ENCODE results near the gene IAH1. TPM values are rescaled to one million over a fixed set of nuclear protein-coding genes. Genes with fewer than 3 reads are reported as not detected.

IAH1 gene
- total and polyA plus RNA-seq, 4 donors = 19.2 to 62.1 (median 27.0) TPM

- 98% methylated on average over 2 of the region's 2 CpGs for WGBS
- DNase-seq (ENCODE audit: low spot score) = no peak
Observed at GRCh38 chr2:9519250-9519649, 44.9 kb downstream of the IAH1 start.

More at GRCh38 chr2:9519250-9519649, 44.9 kb downstream of the IAH1 start:
- Histone ChIP-seq H3K4me3 (ENCODE audit: low read depth in 1 of 3, low read length in 3 of 3) (no peak overlapping the region), H3K36me3 (ENCODE audit: control insufficient read depth in 4 of 4, insufficient read depth in 3 of 4, low read depth in 1 of 4, low read length in 3 of 4) (peaks cover 2 to 39% (median 17%) of the 10 kb centered on the region in 4 donors), H3K27me3 (ENCODE audit: control insufficient read depth in 4 of 4, insufficient read depth in 4 of 4, low read length in 3 of 4) (no peaks in the 10 kb centered on the region), H3K9me3 (ENCODE audit: control insufficient read depth in 4 of 4, low read length in 3 of 4) (no peaks in the 10 kb centered on the region), H3K4me1 (ENCODE audit: control insufficient read depth in 4 of 4, insufficient read depth in 4 of 4, low read length in 3 of 4) (no peaks in the 10 kb centered on the region), H3K9ac (ENCODE audit: low read depth in 1 of 2, low read length in 2 of 2) (no peak overlapping the region), H3K27ac (ENCODE audit: low read depth in 1 of 2, low read length in 2 of 2) (no peak overlapping the region)
- TF ChIP-seq, protein P1, sequence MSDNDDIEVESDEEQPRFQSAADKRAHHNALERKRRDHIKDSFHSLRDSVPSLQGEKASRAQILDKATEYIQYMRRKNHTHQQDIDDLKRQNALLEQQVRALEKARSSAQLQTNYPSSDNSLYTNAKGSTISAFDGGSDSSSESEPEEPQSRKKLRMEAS (IDR thresholded peaks at IDR 0.05) = no peak
- TF ChIP-seq TAF1 (conservative IDR thresholded peaks at IDR 0.05) = no peak
- no peak for TF ChIP-seq GABPA (IDR thresholded peaks at IDR 0.05 in 1 of 2, conservative IDR thresholded peaks at IDR 0.05 in 1 of 2)
- no peak for TF ChIP-seq FOXA1 (IDR thresholded peaks at IDR 0.05)
- TF ChIP-seq RAD21 (IDR thresholded peaks at IDR 0.05) = no peak
- no peak for TF ChIP-seq ZBTB33 (IDR thresholded peaks at IDR 0.05)
- no peak for TF ChIP-seq NR2F2 (IDR thresholded peaks at IDR 0.05)
- TF ChIP-seq FOXA2 (IDR thresholded peaks at IDR 0.05) = no peak
- no peak for TF ChIP-seq YY1 (IDR thresholded peaks at IDR 0.05)
- TF ChIP-seq JUND (IDR thresholded peaks at IDR 0.05) = no peak
- no peak for TF ChIP-seq RXRA (IDR thresholded peaks at IDR 0.05)
- TF ChIP-seq HNF4A (conservative IDR thresholded peaks at IDR 0.05) = no peak
- TF ChIP-seq SP1 (IDR thresholded peaks at IDR 0.05) = no peak
- TF ChIP-seq, protein P2, sequence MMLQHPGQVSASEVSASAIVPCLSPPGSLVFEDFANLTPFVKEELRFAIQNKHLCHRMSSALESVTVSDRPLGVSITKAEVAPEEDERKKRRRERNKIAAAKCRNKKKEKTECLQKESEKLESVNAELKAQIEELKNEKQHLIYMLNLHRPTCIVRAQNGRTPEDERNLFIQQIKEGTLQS (IDR thresholded peaks at IDR 0.05) = no peak
- TF ChIP-seq, protein P3, sequence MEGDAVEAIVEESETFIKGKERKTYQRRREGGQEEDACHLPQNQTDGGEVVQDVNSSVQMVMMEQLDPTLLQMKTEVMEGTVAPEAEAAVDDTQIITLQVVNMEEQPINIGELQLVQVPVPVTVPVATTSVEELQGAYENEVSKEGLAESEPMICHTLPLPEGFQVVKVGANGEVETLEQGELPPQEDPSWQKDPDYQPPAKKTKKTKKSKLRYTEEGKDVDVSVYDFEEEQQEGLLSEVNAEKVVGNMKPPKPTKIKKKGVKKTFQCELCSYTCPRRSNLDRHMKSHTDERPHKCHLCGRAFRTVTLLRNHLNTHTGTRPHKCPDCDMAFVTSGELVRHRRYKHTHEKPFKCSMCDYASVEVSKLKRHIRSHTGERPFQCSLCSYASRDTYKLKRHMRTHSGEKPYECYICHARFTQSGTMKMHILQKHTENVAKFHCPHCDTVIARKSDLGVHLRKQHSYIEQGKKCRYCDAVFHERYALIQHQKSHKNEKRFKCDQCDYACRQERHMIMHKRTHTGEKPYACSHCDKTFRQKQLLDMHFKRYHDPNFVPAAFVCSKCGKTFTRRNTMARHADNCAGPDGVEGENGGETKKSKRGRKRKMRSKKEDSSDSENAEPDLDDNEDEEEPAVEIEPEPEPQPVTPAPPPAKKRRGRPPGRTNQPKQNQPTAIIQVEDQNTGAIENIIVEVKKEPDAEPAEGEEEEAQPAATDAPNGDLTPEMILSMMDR (IDR thresholded peaks at IDR 0.05; ENCODE audit: low read depth, low read length, missing input control) = no peak
- TF ChIP-seq HNF4G (IDR thresholded peaks at IDR 0.05) = no peak
- no peak for TF ChIP-seq EGR1 (IDR thresholded peaks at IDR 0.05; ENCODE audit: low read depth in 2 of 2)
- TF ChIP-seq, protein P4, sequence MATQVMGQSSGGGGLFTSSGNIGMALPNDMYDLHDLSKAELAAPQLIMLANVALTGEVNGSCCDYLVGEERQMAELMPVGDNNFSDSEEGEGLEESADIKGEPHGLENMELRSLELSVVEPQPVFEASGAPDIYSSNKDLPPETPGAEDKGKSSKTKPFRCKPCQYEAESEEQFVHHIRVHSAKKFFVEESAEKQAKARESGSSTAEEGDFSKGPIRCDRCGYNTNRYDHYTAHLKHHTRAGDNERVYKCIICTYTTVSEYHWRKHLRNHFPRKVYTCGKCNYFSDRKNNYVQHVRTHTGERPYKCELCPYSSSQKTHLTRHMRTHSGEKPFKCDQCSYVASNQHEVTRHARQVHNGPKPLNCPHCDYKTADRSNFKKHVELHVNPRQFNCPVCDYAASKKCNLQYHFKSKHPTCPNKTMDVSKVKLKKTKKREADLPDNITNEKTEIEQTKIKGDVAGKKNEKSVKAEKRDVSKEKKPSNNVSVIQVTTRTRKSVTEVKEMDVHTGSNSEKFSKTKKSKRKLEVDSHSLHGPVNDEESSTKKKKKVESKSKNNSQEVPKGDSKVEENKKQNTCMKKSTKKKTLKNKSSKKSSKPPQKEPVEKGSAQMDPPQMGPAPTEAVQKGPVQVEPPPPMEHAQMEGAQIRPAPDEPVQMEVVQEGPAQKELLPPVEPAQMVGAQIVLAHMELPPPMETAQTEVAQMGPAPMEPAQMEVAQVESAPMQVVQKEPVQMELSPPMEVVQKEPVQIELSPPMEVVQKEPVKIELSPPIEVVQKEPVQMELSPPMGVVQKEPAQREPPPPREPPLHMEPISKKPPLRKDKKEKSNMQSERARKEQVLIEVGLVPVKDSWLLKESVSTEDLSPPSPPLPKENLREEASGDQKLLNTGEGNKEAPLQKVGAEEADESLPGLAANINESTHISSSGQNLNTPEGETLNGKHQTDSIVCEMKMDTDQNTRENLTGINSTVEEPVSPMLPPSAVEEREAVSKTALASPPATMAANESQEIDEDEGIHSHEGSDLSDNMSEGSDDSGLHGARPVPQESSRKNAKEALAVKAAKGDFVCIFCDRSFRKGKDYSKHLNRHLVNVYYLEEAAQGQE (IDR thresholded peaks at IDR 0.05) = no peak

All from liver (tissue), 9 donors.